WTC11 (cell line): Measurements from ENCODE around the gene ALKBH7.

Experiments
- GABPB1 ChIP-seq: sonication (generic); formaldehyde crosslinking; IDR thresholded peaks from 2 replicates; pipeline ENCODE4 v1.8.1; 2023; ENCODE audit warnings: mild to moderate bottlenecking, missing genetic modification reagents
- IRF2 ChIP-seq: sonication (generic); formaldehyde crosslinking; IDR thresholded peaks from 2 replicates; pipeline ENCODE4 v1.8.0; 2022; ENCODE audit warnings: low read depth, missing genetic modification reagents, borderline replicate concordance
- NFYB ChIP-seq: sonication (generic); formaldehyde crosslinking; conservative IDR thresholded peaks from 2 replicates; pipeline ENCODE4 v1.8.0; 2022; ENCODE audit warnings: low read depth, missing genetic modification reagents
- TEAD4 ChIP-seq: sonication (generic); formaldehyde crosslinking; IDR thresholded peaks from 2 replicates; pipeline ENCODE4 v1.8.0; 2022; ENCODE audit warnings: mild to moderate bottlenecking, missing genetic modification reagents
- TF ChIP-seq, protein P1 (sequence below): sonication (generic); formaldehyde crosslinking; IDR thresholded peaks from 2 replicates; pipeline ENCODE4 v1.8.1; 2022; ENCODE audit warnings: missing genetic modification reagents, borderline replicate concordance
- TF ChIP-seq, protein P2 (sequence below): fragments of 200-600 bp; IDR thresholded peaks from 2 replicates; pipeline ENCODE4 v1.8.0; 2022; ENCODE audit warnings: antibody characterized with exemption

DNA sequence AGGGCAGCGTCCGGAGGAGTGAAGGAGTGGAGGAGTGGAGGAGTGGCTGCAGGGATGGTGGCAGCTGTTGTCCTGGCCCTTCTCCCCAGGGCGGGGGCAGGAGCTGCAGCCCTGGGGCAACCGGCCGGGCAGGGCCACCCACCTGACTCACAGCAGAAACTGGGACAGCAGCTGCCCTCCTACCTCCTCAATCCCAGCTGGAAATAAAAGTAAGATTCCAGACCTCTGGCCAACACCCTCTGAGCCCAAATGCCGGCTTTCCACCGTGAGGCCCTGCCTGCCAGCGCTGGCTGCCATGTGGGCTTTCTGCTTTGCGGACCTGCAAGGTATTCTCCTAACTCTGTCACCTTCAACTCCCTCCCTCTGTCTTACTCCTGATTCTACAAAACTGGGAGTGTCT lies 14.6 kb upstream of the ALKBH7 start:
- TF ChIP-seq, protein P1, sequence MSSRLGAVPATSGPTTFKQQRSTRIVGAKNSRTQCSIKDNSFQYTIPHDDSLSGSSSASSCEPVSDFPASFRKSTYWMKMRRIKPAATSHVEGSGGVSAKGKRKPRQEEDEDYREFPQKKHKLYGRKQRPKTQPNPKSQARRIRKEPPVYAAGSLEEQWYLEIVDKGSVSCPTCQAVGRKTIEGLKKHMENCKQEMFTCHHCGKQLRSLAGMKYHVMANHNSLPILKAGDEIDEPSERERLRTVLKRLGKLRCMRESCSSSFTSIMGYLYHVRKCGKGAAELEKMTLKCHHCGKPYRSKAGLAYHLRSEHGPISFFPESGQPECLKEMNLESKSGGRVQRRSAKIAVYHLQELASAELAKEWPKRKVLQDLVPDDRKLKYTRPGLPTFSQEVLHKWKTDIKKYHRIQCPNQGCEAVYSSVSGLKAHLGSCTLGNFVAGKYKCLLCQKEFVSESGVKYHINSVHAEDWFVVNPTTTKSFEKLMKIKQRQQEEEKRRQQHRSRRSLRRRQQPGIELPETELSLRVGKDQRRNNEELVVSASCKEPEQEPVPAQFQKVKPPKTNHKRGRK (CRISPR knock-in tag) = no peak
- TF ChIP-seq, protein P2, sequence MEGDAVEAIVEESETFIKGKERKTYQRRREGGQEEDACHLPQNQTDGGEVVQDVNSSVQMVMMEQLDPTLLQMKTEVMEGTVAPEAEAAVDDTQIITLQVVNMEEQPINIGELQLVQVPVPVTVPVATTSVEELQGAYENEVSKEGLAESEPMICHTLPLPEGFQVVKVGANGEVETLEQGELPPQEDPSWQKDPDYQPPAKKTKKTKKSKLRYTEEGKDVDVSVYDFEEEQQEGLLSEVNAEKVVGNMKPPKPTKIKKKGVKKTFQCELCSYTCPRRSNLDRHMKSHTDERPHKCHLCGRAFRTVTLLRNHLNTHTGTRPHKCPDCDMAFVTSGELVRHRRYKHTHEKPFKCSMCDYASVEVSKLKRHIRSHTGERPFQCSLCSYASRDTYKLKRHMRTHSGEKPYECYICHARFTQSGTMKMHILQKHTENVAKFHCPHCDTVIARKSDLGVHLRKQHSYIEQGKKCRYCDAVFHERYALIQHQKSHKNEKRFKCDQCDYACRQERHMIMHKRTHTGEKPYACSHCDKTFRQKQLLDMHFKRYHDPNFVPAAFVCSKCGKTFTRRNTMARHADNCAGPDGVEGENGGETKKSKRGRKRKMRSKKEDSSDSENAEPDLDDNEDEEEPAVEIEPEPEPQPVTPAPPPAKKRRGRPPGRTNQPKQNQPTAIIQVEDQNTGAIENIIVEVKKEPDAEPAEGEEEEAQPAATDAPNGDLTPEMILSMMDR = no peak
- TF ChIP-seq IRF2 (CRISPR knock-in tag) = no peak
- no peak for TF ChIP-seq NFYB (CRISPR knock-in tag)
- no peak for TF ChIP-seq GABPB1 (CRISPR knock-in tag)
- no peak for TF ChIP-seq TEAD4 (CRISPR knock-in tag)
